Measurements from ENCODE around the gene SP140L. TPM values are rescaled to one million over a fixed set of nuclear protein-coding genes. Genes with fewer than 3 reads are reported as not detected.

Gene SP140L
- total RNA-seq, 1 experiment from 2014 or later = 16.6 TPM

DNA sequence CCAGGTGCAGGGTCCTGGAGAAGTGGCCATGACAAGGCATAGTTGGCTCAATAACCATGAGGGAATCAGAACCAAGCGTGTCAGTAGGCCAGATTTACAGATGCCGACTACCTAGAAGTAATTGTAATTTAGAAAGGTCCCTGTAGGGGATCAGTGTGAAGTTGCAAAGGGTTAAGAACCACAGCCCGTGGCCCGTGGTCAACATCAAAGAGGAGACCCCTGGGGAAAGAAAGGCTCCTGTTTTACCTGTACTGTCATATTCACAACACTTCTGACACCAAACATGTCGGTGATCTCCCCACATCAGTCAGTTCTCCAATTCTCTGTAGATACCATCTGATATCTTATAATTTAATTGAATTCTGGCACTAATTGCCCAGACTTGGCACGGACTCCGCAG lies 120.0 kb downstream of the SP140L start:
- BruUV-seq (replicated peaks) = no TSS peak
- CTCF ChIA-PET = no interaction called here

DNA sequence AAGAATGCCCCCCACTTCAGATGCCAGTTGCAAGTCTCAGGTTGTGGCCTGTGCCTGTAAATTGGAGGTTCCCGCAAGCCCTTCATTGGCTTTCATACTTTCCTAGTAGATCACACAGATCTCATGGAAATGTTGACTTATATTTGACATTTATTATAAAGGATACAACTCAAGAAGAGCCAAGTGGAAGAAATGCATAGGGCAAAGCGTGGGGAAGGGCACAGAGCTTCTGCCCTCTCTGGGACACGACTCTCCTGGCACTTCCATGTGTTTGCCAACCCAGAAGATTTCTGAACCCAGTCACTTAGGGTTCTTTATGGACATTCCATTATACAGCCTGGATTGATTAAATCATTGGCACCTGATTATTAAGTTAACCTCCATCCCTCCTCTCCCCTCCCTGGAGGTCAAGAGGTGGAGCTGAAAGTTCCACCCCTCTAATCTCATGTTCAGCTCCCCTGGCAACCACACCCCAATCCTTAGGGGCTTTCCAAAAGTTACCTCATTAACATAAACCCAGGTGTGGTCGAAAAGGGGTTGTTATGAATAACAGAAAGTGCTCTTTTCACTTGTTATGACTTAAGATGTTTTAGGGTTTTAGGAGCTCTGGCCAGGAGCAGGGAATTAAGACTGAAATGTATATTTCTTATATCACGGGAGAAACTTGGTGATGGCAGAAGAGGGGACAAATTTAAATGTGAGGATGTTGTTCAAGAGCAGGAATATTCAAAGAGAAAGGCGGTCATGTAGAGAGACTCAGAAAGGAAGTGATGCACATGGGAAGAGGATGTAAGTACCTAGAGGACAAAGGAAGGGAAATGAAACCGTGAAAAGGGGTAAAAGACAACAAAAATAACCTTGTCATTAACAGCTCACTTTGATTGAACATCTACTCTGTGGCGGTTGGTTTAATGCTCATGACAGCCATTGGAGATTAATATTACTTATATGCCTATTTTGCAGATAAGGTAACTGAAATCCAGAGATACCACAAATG lies 120.8 kb downstream of the SP140L start:
- H3K27me3 ChIP-seq (ENCODE audit: control insufficient read depth, insufficient read depth, low read length) = no peaks in the 10 kb centered on the region
- no TSS peak for BruUV-seq (replicated peaks)
- no peak overlapping the region for H3K4me3 ChIP-seq (ENCODE audit: low read depth in 2 of 2, low read length in 2 of 2)
- in situ Hi-C loops (cut with HindIII; ENCODE audit: low pct_unique_long_range_greater_than_20kb, low sequenced_read_pairs) (no loop called here), intact Hi-C loops (cut with micrococcal nuclease; ENCODE audit: unreplicated experiment) (no loop called here)
- no peaks in the 10 kb centered on the region for H3K36me3 ChIP-seq (ENCODE audit: control insufficient read depth, insufficient read depth, low read length)
- ATAC-seq (no peak), DNase-seq (ENCODE audit: low read depth, low spot score) (no peak)
- CTCF ChIA-PET = no interaction called here
- POLR2A ChIA-PET = no interaction called here
- H3K27ac ChIP-seq (ENCODE audit: low read length) = no peak overlapping the region
- no peaks in the 10 kb centered on the region for H3K4me1 ChIP-seq (ENCODE audit: control insufficient read depth, insufficient read depth, low read length)
- no peaks in the 10 kb centered on the region for H3K9me3 ChIP-seq (ENCODE audit: control insufficient read depth, insufficient read depth, low read depth, low read length)
- TF ChIP-seq TCF7L2 (IDR thresholded peaks at IDR 0.05; ENCODE audit: low read depth, low read length) = no peak
- no peak for TF ChIP-seq REST (IDR thresholded peaks at IDR 0.05; ENCODE audit: insufficient read depth in 1 of 2, low read depth in 2 of 2, low read length in 1 of 2)
- TF ChIP-seq POLR2AphosphoS5 (IDR thresholded peaks at IDR 0.05; ENCODE audit: low read depth, low read length) = no peak
- TF ChIP-seq, protein P1, sequence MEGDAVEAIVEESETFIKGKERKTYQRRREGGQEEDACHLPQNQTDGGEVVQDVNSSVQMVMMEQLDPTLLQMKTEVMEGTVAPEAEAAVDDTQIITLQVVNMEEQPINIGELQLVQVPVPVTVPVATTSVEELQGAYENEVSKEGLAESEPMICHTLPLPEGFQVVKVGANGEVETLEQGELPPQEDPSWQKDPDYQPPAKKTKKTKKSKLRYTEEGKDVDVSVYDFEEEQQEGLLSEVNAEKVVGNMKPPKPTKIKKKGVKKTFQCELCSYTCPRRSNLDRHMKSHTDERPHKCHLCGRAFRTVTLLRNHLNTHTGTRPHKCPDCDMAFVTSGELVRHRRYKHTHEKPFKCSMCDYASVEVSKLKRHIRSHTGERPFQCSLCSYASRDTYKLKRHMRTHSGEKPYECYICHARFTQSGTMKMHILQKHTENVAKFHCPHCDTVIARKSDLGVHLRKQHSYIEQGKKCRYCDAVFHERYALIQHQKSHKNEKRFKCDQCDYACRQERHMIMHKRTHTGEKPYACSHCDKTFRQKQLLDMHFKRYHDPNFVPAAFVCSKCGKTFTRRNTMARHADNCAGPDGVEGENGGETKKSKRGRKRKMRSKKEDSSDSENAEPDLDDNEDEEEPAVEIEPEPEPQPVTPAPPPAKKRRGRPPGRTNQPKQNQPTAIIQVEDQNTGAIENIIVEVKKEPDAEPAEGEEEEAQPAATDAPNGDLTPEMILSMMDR (IDR thresholded peaks at IDR 0.05) = no peak
- TF ChIP-seq SIN3A (IDR thresholded peaks at IDR 0.05; ENCODE audit: borderline replicate concordance, insufficient read depth, low read depth, low read length) = no peak

More for the DNA sequence above, 120.0 kb downstream of the SP140L start:
- in situ Hi-C loops (cut with HindIII; ENCODE audit: low pct_unique_long_range_greater_than_20kb, low sequenced_read_pairs) = no loop called here
- no peaks in the 10 kb centered on the region for H3K36me3 ChIP-seq (ENCODE audit: control insufficient read depth, insufficient read depth, low read length)
- no peak overlapping the region for H3K27ac ChIP-seq (ENCODE audit: low read length)
- H3K27me3 ChIP-seq (ENCODE audit: control insufficient read depth, insufficient read depth, low read length) = no peaks in the 10 kb centered on the region
- no peak for DNase-seq (ENCODE audit: low read depth, low spot score)
- TF ChIP-seq POLR2AphosphoS5 (IDR thresholded peaks at IDR 0.05; ENCODE audit: low read depth, low read length) (no peak), TCF7L2 (IDR thresholded peaks at IDR 0.05; ENCODE audit: low read depth, low read length) (no peak), REST (IDR thresholded peaks at IDR 0.05; ENCODE audit: insufficient read depth in 1 of 2, low read depth in 2 of 2, low read length in 1 of 2) (no peak), SIN3A (IDR thresholded peaks at IDR 0.05; ENCODE audit: borderline replicate concordance, insufficient read depth, low read depth, low read length) (no peak)
- TF ChIP-seq, protein P1 (IDR thresholded peaks at IDR 0.05) = no peak
- no peaks in the 10 kb centered on the region for H3K4me1 ChIP-seq (ENCODE audit: control insufficient read depth, insufficient read depth, low read length)
- intact Hi-C loops (cut with micrococcal nuclease; ENCODE audit: unreplicated experiment) = no loop called here
- no peaks in the 10 kb centered on the region for H3K9me3 ChIP-seq (ENCODE audit: control insufficient read depth, insufficient read depth, low read depth, low read length)
- no peak overlapping the region for H3K4me3 ChIP-seq (ENCODE audit: low read depth in 2 of 2, low read length in 2 of 2)
- no peak for ATAC-seq
- POLR2A ChIA-PET = no interaction called here
